ENCODE results near the gene TASP1.

- TF ChIP-seq POLR2AphosphoS5 (IDR thresholded peaks at IDR 0.05) = no peak
- no peak for TF ChIP-seq POLR2A (IDR thresholded peaks at IDR 0.05)
These were observed 241.4 kb downstream of the TASP1 start for GRCh38 chr20:13397300-13397724.

Data from transverse colon (tissue), 3 donors.